AG08395 (cell line): Measurements from ENCODE around the gene KIT.

Experiments
- DNase-seq: peaks from one replicate; pipeline ENCODE4 v3.0.0; 2012; ENCODE audit warnings: mixed read lengths, low spot score

Gene KIT

GRCh38 chr4:54661169-54661568 lies 3.4 kb downstream of the KIT start:
- peak; percentile 78 for DNase-seq

- DNase-seq = peak; percentile 84
Observed at GRCh38 chr4:54661686-54662085, 3.9 kb downstream of the KIT start.

- DNase-seq = no peak
Observed at GRCh38 chr4:54662123-54662522, 4.4 kb downstream of the KIT start.

GRCh38 chr4:54662901-54663585 lies 5.3 kb downstream of the KIT start:
- no peak for DNase-seq

GRCh38 chr4:54664400-54664799 lies 6.6 kb downstream of the KIT start:
- DNase-seq = no peak

GRCh38 chr4:54668014-54668611 lies 10.4 kb downstream of the KIT start:
- DNase-seq = no peak

- no peak for DNase-seq
Observed at GRCh38 chr4:54669831-54670230, 12.1 kb downstream of the KIT start.

- no peak for DNase-seq
Observed at GRCh38 chr4:54675721-54676461, 18.1 kb downstream of the KIT start.

- DNase-seq = no peak
Observed at GRCh38 chr4:54676658-54677057, 18.9 kb downstream of the KIT start.

GRCh38 chr4:54677416-54677815 lies 19.7 kb downstream of the KIT start:
- no peak for DNase-seq

- no peak for DNase-seq
Observed at GRCh38 chr4:54677853-54678650, 20.3 kb downstream of the KIT start.

- no peak for DNase-seq
Observed at GRCh38 chr4:54678826-54679225, 21.1 kb downstream of the KIT start.

GRCh38 chr4:54679813-54680212 lies 22.1 kb downstream of the KIT start:
- no peak for DNase-seq

- peak; percentile 30 for DNase-seq
Observed at GRCh38 chr4:54683616-54684346, 26.0 kb downstream of the KIT start.

GRCh38 chr4:54685810-54686209 lies 28.1 kb downstream of the KIT start:
- DNase-seq = no peak

GRCh38 chr4:54687887-54688841 lies 30.4 kb downstream of the KIT start:
- no peak for DNase-seq

- no peak for DNase-seq
Observed at GRCh38 chr4:54695337-54695736, 37.6 kb downstream of the KIT start.

GRCh38 chr4:54695788-54696187 lies 38.0 kb downstream of the KIT start:
- DNase-seq = no peak

GRCh38 chr4:54696649-54697048 lies 38.9 kb downstream of the KIT start:
- no peak for DNase-seq

GRCh38 chr4:54700986-54701385 lies 43.2 kb downstream of the KIT start:
- no peak for DNase-seq

GRCh38 chr4:54703182-54703581 lies 45.4 kb downstream of the KIT start:
- DNase-seq = no peak
